HCT116 (cell line): ENCODE data around the gene CHFR.

Experiments used
- POLR2A ChIP-seq: IDR thresholded peaks from 2 replicates; pipeline ENCODE4 v1.7.0; 2011; ENCODE audit warnings: borderline replicate concordance; ENCODE audit not compliant: insufficient read depth, insufficient read length; ENCODE audit errors: extremely low read depth
- POLR2AphosphoS5 ChIP-seq: IDR thresholded peaks from 2 replicates; pipeline ENCODE4 v1.6.1; 2011; ENCODE audit warnings: mild to moderate bottlenecking, low read depth, low read length, moderate library complexity
- TF ChIP-seq, protein P1 (sequence below), 3 experiments: fragments of 200-600 bp in 1 of 3; sonication (generic) in 1 of 3; IDR thresholded peaks in 2 of 3; conservative IDR thresholded peaks in 1 of 3; 2 replicates each; pipeline ENCODE4 v1.5.1; 2012 to 2017; ENCODE audit warnings: low read depth in 2 of 3, low read length in 2 of 3, antibody characterized with exemption in 1 of 3, borderline replicate concordance in 1 of 3, control low read depth in 1 of 3, mild to moderate bottlenecking in 1 of 3, mixed read lengths in 1 of 3, mixed run types in 1 of 3, moderate library complexity in 1 of 3; ENCODE audit not compliant: insufficient read depth in 1 of 3

DNA sequence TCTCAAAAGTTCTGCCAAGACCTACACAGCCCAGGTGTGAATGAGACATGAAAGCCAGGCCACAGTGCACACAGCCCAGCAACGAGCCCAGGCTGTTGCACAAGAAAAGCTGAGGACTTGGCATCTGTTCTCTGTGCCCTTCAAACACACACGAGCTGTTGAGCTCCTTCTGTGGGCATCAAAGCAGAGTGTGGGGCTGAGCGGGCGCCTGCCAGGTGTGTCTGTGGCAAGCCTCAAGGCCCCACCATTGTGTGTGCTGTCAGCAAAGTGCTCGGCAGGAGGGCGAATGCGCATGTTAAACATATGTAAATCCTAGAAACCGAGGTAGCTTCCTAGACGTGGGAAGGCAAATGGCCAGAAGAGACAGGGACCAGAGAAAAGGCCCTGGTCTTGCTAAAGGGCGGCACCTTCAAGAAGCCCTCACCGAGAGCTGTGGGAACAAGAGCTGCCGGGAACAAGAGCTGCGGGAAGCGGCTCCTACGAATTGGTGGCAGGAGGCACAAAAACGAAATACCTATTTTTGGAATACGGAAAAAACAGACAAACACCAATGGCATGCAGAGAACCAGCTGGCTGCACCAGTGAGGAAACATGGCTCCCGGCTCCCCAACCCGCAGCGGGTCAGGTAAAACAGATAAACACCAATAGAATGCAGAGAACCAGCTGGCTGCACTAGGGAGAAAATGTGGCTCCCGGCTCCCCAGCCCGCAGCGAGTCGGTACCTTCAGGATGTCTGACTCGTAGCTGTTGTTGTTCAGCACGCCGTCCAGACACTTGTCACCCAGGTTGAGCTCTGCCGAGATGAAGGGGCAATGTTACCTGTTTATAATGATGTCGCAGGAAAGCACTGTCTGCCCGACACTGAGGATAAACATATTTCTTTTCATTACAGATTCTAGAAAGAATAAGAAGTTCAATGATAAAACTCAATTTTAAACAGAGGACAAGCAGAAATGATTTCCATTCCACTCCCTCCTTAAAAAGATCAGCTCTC is 39.7 kb downstream of the CHFR start:
- TF ChIP-seq POLR2A (no peak), POLR2AphosphoS5 (no peak)
- TF ChIP-seq, protein P1, sequence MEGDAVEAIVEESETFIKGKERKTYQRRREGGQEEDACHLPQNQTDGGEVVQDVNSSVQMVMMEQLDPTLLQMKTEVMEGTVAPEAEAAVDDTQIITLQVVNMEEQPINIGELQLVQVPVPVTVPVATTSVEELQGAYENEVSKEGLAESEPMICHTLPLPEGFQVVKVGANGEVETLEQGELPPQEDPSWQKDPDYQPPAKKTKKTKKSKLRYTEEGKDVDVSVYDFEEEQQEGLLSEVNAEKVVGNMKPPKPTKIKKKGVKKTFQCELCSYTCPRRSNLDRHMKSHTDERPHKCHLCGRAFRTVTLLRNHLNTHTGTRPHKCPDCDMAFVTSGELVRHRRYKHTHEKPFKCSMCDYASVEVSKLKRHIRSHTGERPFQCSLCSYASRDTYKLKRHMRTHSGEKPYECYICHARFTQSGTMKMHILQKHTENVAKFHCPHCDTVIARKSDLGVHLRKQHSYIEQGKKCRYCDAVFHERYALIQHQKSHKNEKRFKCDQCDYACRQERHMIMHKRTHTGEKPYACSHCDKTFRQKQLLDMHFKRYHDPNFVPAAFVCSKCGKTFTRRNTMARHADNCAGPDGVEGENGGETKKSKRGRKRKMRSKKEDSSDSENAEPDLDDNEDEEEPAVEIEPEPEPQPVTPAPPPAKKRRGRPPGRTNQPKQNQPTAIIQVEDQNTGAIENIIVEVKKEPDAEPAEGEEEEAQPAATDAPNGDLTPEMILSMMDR (IDR thresholded peaks at IDR 0.05 in 2 of 3, conservative IDR thresholded peaks at IDR 0.05 in 1 of 3; ENCODE audit: borderline replicate concordance in 1 of 3, insufficient read depth in 1 of 3, low read depth in 2 of 3, low read length in 2 of 3), result no peak
